GM10248 (cell line): ENCODE measurements around the gene ZNF783.
"Not testable (repeated sequence)": the region's sequence is repeated elsewhere in the genome, so short reads cannot be mapped to it uniquely, and the experiment has no call there.

Experiments used
- CTCF ChIA-PET: fragments of 300-600 bp; sonication (Branson Sonifier 250); formaldehyde crosslinking; extraction: SDS; loops from one replicate; lab custom pipeline; 2021; ENCODE audit warnings: antibody characterized with exemption; lab: Yijun Ruan, JAX
- POLR2A ChIA-PET: fragments of 350-650 bp; sonication (Branson Sonifier 250); formaldehyde crosslinking; extraction: SDS; loops from one replicate; lab custom pipeline; 2020; ENCODE audit warnings: antibody characterized with exemption; lab: Yijun Ruan, JAX
- DNase-seq: peaks from one replicate; pipeline ENCODE4 v3.0.0; 2012; ENCODE audit errors: extremely low spot score
- CTCF ChIP-seq: IDR thresholded peaks from 2 replicates; pipeline ENCODE4 v1.5.1; 2012; ENCODE audit warnings: mild to moderate bottlenecking, low read depth; ENCODE audit errors: extremely low read depth, missing control alignments, control extremely low read depth

Gene ZNF783

GRCh38 chr7:149226840-149227494 is 35.0 kb upstream of the ZNF783 start:
- TF ChIP-seq CTCF, result no peak
- ChIA-PET POLR2A (no interaction called here), CTCF (interaction anchor here (1.5 kb wide), 1 partner anchor 13 kb away, joined by 3 read pairs; no protein-coding TSS in a partner anchor)
- no peak for DNase-seq

- CTCF ChIA-PET, result interaction anchor here (1.2 to 1.4 kb wide), 2 partner anchors 12 to 34 kb away, joined by 4 to 5 read pairs; partner anchors contain the start of gene ZNF282
- no peak for DNase-seq
- POLR2A ChIA-PET, result no interaction called here
These were observed 33.0 kb upstream of the ZNF783 start for GRCh38 chr7:149228831-149229471.

GRCh38 chr7:149229526-149229925 is 32.5 kb upstream of the ZNF783 start:
- DNase-seq, result no peak

More at GRCh38 chr7:149228831-149229471, 33.0 kb upstream of the ZNF783 start:
- TF ChIP-seq CTCF, result no peak

GRCh38 chr7:149232362-149232761 is 29.6 kb upstream of the ZNF783 start:
- ChIA-PET CTCF (interaction anchor here (0.9 to 2.0 kb wide), 4 partner anchors 29 to 85 kb away, joined by 3 to 8 read pairs (median 3); partner anchors contain the start of genes ZNF398 and ZNF783), POLR2A (interaction anchor here (0.7 kb wide), 1 partner anchor 355 kb away, joined by 4 read pairs; no protein-coding TSS in a partner anchor)
- TF ChIP-seq CTCF, result no peak
- no peak for DNase-seq

More at GRCh38 chr7:149229526-149229925, 32.5 kb upstream of the ZNF783 start:
- no peak for TF ChIP-seq CTCF
- CTCF ChIA-PET, result interaction anchor here (1.2 to 1.4 kb wide), 2 partner anchors 11 to 34 kb away, joined by 4 to 5 read pairs; partner anchors contain the start of gene ZNF282
- POLR2A ChIA-PET, result no interaction called here

- DNase-seq, POLR2A ChIA-PET: not testable (repeated sequence)
- CTCF ChIA-PET, result interaction anchor here (1.0 to 1.4 kb wide), 4 partner anchors 28 to 86 kb away, joined by 3 read pairs; partner anchors contain the start of genes ZNF398 and ZNF783
These were observed 28.3 kb upstream of the ZNF783 start for GRCh38 chr7:149233655-149234204.

GRCh38 chr7:149237502-149237901 is 24.5 kb upstream of the ZNF783 start:
- CTCF ChIA-PET, result interaction anchor here (1.0 to 1.2 kb wide), 4 partner anchors 11 to 49 kb away, joined by 3 to 4 read pairs (median 3); partner anchors contain the start of gene ZNF282
- no peak for TF ChIP-seq CTCF
- POLR2A ChIA-PET, result no interaction called here
- DNase-seq, result no peak
